H9 (cell line): ENCODE results near the gene NECAB3. TPM values are rescaled to one million over a fixed set of nuclear protein-coding genes. Genes with fewer than 3 reads are reported as not detected.

Source experiments
- DNase-seq: peaks from one replicate; pipeline ENCODE4 v3.0.0-alpha.2; 2017
- H2AFZ ChIP-seq: one replicate; pipeline ENCODE4 v1.6.1; 2013; ENCODE audit warnings: mild to moderate bottlenecking, low read length, control low read depth, moderate library complexity
- H2AK5ac ChIP-seq: 2 replicates; pipeline ENCODE4 v1.6.1; 2013; ENCODE audit warnings: low read length, control low read depth, mixed read lengths; ENCODE audit not compliant: insufficient read length
- H2BK120ac ChIP-seq: one replicate; pipeline ENCODE4 v1.6.1; 2013; ENCODE audit warnings: low read depth, mild to moderate bottlenecking, low read length, control low read depth, inconsistent platforms; ENCODE audit not compliant: poor library complexity, severe bottlenecking
- H2BK12ac ChIP-seq: 2 replicates; pipeline ENCODE4 v1.6.1; 2013; ENCODE audit warnings: low read length, control low read depth, mixed read lengths, low read depth; ENCODE audit not compliant: insufficient read length
- H2BK15ac ChIP-seq: 2 replicates; pipeline ENCODE4 v1.6.1; 2013; ENCODE audit warnings: low read depth, low read length, control low read depth
- H2BK20ac ChIP-seq: one replicate; pipeline ENCODE4 v1.6.1; 2013; ENCODE audit warnings: low read depth, mild to moderate bottlenecking, low read length, control low read depth, inconsistent platforms; ENCODE audit not compliant: poor library complexity, severe bottlenecking
- H2BK5ac ChIP-seq: 2 replicates; pipeline ENCODE4 v1.6.1; 2013; ENCODE audit warnings: low read length, control low read depth, mixed read lengths; ENCODE audit not compliant: insufficient read length
- H3K14ac ChIP-seq: 2 replicates; pipeline ENCODE4 v1.6.1; 2013; ENCODE audit warnings: low read length, control low read depth; ENCODE audit not compliant: insufficient read depth
- H3K18ac ChIP-seq: 2 replicates; pipeline ENCODE4 v1.6.1; 2013; ENCODE audit warnings: low read depth, mild to moderate bottlenecking, mixed read lengths, low read length, control low read depth; ENCODE audit not compliant: insufficient read length
- H3K23ac ChIP-seq: 2 replicates; pipeline ENCODE4 v1.6.1; 2013; ENCODE audit warnings: low read length, control low read depth, mixed read lengths, low read depth; ENCODE audit not compliant: insufficient read length
- H3K23me2 ChIP-seq: 2 replicates; pipeline ENCODE4 v1.6.1; 2013; ENCODE audit warnings: low read depth, mild to moderate bottlenecking, mixed read lengths, low read length, control low read depth; ENCODE audit not compliant: insufficient read length, poor library complexity, severe bottlenecking
- H3K27ac ChIP-seq: 2 replicates; pipeline ENCODE4 v1.5.1; 2013; ENCODE audit warnings: low read length, control low read depth, mixed read lengths, low read depth; ENCODE audit not compliant: insufficient read length
- H3K27me3 ChIP-seq: 2 replicates; pipeline ENCODE4 v1.6.1; 2013; ENCODE audit warnings: low read length, control low read depth, inconsistent platforms; ENCODE audit not compliant: insufficient read depth
- H3K4ac ChIP-seq: 2 replicates; pipeline ENCODE4 v1.6.1; 2013; ENCODE audit warnings: low read depth, mild to moderate bottlenecking, control low read depth, inconsistent platforms, low read length, moderate library complexity
- H3K4me1 ChIP-seq: 2 replicates; pipeline ENCODE4 v1.6.1; 2013; ENCODE audit warnings: low read length, control low read depth, inconsistent platforms; ENCODE audit not compliant: insufficient read depth
- H3K4me2 ChIP-seq: 2 replicates; pipeline ENCODE4 v1.6.1; 2013; ENCODE audit warnings: low read length, control low read depth, mixed read lengths; ENCODE audit not compliant: insufficient read length, insufficient read depth
- H3K56ac ChIP-seq: 2 replicates; pipeline ENCODE4 v1.6.1; 2013; ENCODE audit warnings: low read depth, mild to moderate bottlenecking, mixed read lengths, low read length, control low read depth; ENCODE audit not compliant: insufficient read length
- H3K79me1 ChIP-seq: 2 replicates; pipeline ENCODE4 v1.6.1; 2013; ENCODE audit warnings: low read depth, mild to moderate bottlenecking, moderate library complexity, low read length, control low read depth, inconsistent platforms; ENCODE audit not compliant: insufficient read depth, poor library complexity, severe bottlenecking
- H3K79me2 ChIP-seq: 2 replicates; pipeline ENCODE4 v1.6.1; 2013; ENCODE audit warnings: low read length, control low read depth, inconsistent platforms; ENCODE audit not compliant: insufficient read depth
- H3K9ac ChIP-seq: 2 replicates; pipeline ENCODE4 v1.6.1; 2013; ENCODE audit warnings: low read length, control low read depth, mixed read lengths; ENCODE audit not compliant: insufficient read length; ENCODE audit errors: extremely low read depth
- H3K9me3 ChIP-seq: one replicate; pipeline ENCODE4 v1.6.1; 2013; ENCODE audit warnings: low read depth, low read length, inconsistent platforms; ENCODE audit not compliant: control insufficient read depth
- H3T11ph ChIP-seq: one replicate; pipeline ENCODE4 v1.6.1; 2013; ENCODE audit warnings: mild to moderate bottlenecking, low read length, control low read depth, inconsistent platforms
- H4K20me1 ChIP-seq: one replicate; pipeline ENCODE4 v1.6.1; 2013; ENCODE audit not compliant: control insufficient read depth, insufficient read length, insufficient read depth
- H4K5ac ChIP-seq: 2 replicates; pipeline ENCODE4 v1.6.1; 2013; ENCODE audit warnings: low read depth, mild to moderate bottlenecking, mixed read lengths, low read length, control low read depth; ENCODE audit not compliant: insufficient read length
- H4K8ac ChIP-seq: replicated peaks from 2 replicates; pipeline ENCODE4 v1.6.1; 2013; ENCODE audit warnings: low read length, control low read depth, mixed read lengths, low read depth; ENCODE audit not compliant: insufficient read length
- H4K91ac ChIP-seq: 2 replicates; pipeline ENCODE4 v1.6.1; 2013; ENCODE audit warnings: low read depth, mild to moderate bottlenecking, moderate library complexity, mixed read lengths, low read length, control low read depth; ENCODE audit not compliant: insufficient read length
- H3K27ac Mint-ChIP-seq, 3 experiments: 2 replicates in 2 of 3; 3 replicates in 1 of 3; pipeline ENCODE4 v1.8.0; 2020 to 2021; ENCODE audit warnings: mixed read lengths in 3 of 3, mild to moderate bottlenecking in 1 of 3, moderate library complexity in 1 of 3
- H3K27me3 Mint-ChIP-seq: 2 replicates; pipeline ENCODE4 v1.8.0; 2021; ENCODE audit warnings: low read depth, mild to moderate bottlenecking, moderate library complexity, mixed read lengths
- H3K36me3 Mint-ChIP-seq, 3 experiments: 2 replicates in 2 of 3; 3 replicates in 1 of 3; pipeline ENCODE4 v1.8.0; 2020 to 2021; ENCODE audit warnings: low read depth in 3 of 3, mixed read lengths in 3 of 3; ENCODE audit not compliant: insufficient read depth in 1 of 3
- H3K4me1 Mint-ChIP-seq, 2 experiments: 2 replicates each; pipeline ENCODE4 v1.8.0; 2020; ENCODE audit warnings: mixed read lengths in 2 of 2
- H3K4me3 Mint-ChIP-seq, 2 experiments: 2 replicates in 1 of 2; 3 replicates in 1 of 2; pipeline ENCODE4 v1.8.0; 2020 to 2021; ENCODE audit warnings: mild to moderate bottlenecking in 2 of 2, mixed read lengths in 2 of 2, moderate library complexity in 1 of 2
- H3K9me3 Mint-ChIP-seq, 2 experiments: 2 replicates in 1 of 2; 3 replicates in 1 of 2; pipeline ENCODE4 v1.8.0; 2020; ENCODE audit warnings: mild to moderate bottlenecking in 2 of 2, mixed read lengths in 2 of 2, moderate library complexity in 1 of 2
- CTCF ChIP-seq: fragments of 200-600 bp; sonication (generic); conservative IDR thresholded peaks from 3 replicates; pipeline ENCODE4 v1.8.0; 2021; ENCODE audit warnings: antibody characterized with exemption, mild to moderate bottlenecking
- WGBS: extraction: QIAGEN DNeasy Blood & Tissue Kit; methylation state at CpG from one replicate; pipeline ENCODE4 v1.1.7; 2013; ENCODE audit warnings: missing lambda C conversion rate, low lambda C conversion rate, mixed read lengths; ENCODE audit not compliant: insufficient read length; ENCODE audit errors: extremely low coverage; 5-methylcytosine and 5-hydroxymethylcytosine counted together
- total RNA-seq: library from RNA; stranded (reverse); gene quantifications from 2 replicates; pipeline ENCODE4 v1.2.1, GENCODE V29; 2021

NECAB3 gene
- total RNA-seq, 1 experiment from 2014 or later, result 57.7 TPM

GRCh38 chr20:33711446-33711738 lies 37.2 kb upstream of the NECAB3 start:
- no peaks in the 10 kb centered on the region for H3K27me3 ChIP-seq
- peak overlapping the region in 2 of 3 experiments; percentile 16 to 69; a peak in 2 of 7 replicates for H3K27ac Mint-ChIP-seq
- H3K56ac ChIP-seq, result no peak overlapping the region
- no peak overlapping the region for H3K4me2 ChIP-seq
- no peaks in the 10 kb centered on the region; the same call in 1 of the 2 replicates for H3K4me1 ChIP-seq
- H2BK12ac ChIP-seq, result no peak overlapping the region
- no peak overlapping the region for H3K18ac ChIP-seq
- no peak overlapping the region for H2BK20ac ChIP-seq
- no peak for TF ChIP-seq CTCF
- no peak overlapping the region for H4K8ac ChIP-seq
- H3K23ac ChIP-seq, result no peak overlapping the region
- H3K9me3 ChIP-seq, result no peaks in the 10 kb centered on the region
- DNase-seq, result no peak
- H3K27ac ChIP-seq, result no peak overlapping the region
- no peaks in the 10 kb centered on the region for H3K79me2 ChIP-seq
- no peaks in the 10 kb centered on the region for H4K20me1 ChIP-seq
- no peak overlapping the region for H2BK15ac ChIP-seq
- no CpG with 5 or more reads among the region's 1 CpG for WGBS
- peaks cover 13 to 25% of the 10 kb centered on the region in 2 experiments for H3K4me1 Mint-ChIP-seq
- H3K79me1 ChIP-seq, result no peaks in the 10 kb centered on the region
- no peak overlapping the region for H2BK5ac ChIP-seq
- H2AFZ ChIP-seq, result no peak overlapping the region
- H2AK5ac ChIP-seq, result no peak overlapping the region
- H3K4ac ChIP-seq, result no peak overlapping the region
- H3K14ac ChIP-seq, result no peak overlapping the region
- H4K91ac ChIP-seq, result no peak overlapping the region
- H4K5ac ChIP-seq, result no peak overlapping the region
- H3K27me3 Mint-ChIP-seq, result no peaks in the 10 kb centered on the region
- H3K4me3 Mint-ChIP-seq, result no peak overlapping the region
- H3T11ph ChIP-seq, result no peak overlapping the region
- no peaks in the 10 kb centered on the region for H3K23me2 ChIP-seq
- no peak overlapping the region for H3K9ac ChIP-seq
- H3K36me3 Mint-ChIP-seq, result peaks cover 0 to 4% (median 0%) of the 10 kb centered on the region in 3 experiments; a peak in 1 of 7 replicates
- H2BK120ac ChIP-seq, result no peak overlapping the region
- H3K9me3 Mint-ChIP-seq, result no peaks in the 10 kb centered on the region; a peak in 1 of 5 replicates
